Keratinocyte (primary cell): Measurements from ENCODE around the gene COQ9. TPM values are rescaled to one million over a fixed set of nuclear protein-coding genes. Genes with fewer than 3 reads are reported as not detected.

Experiments
- DNase-seq: peaks from one replicate; pipeline ENCODE4 v3.0.0-alpha.2; 2011; ENCODE audit warnings: low read depth, missing footprints, low spot score
- FAIRE-seq: peaks from 2 replicates; lab custom pipeline; 2011; peaks lifted over from hg19 to GRCh38; lab: Jason Lieb, UNC
- H2AFZ ChIP-seq: 2 replicates; pipeline ENCODE4 v1.6.0; 2012; ENCODE audit warnings: low read length, control low read depth, inconsistent platforms; ENCODE audit not compliant: control insufficient read depth
- H3K27ac ChIP-seq: 2 replicates; pipeline ENCODE4 v1.5.1; 2011; ENCODE audit warnings: low read length; ENCODE audit not compliant: control insufficient read depth, insufficient read depth
- H3K27me3 ChIP-seq: 3 replicates; pipeline ENCODE4 v1.6.0; 2011; ENCODE audit warnings: low read length; ENCODE audit not compliant: control insufficient read depth, insufficient read depth; ENCODE audit errors: extremely low read depth
- H3K36me3 ChIP-seq, 2 experiments: 2 replicates in 1 of 2; 3 replicates in 1 of 2; pipeline ENCODE4 v1.5.1; 2011; ENCODE audit warnings: low read length in 2 of 2, mild to moderate bottlenecking in 1 of 2; ENCODE audit not compliant: control insufficient read depth in 2 of 2, insufficient read depth in 2 of 2; ENCODE audit errors: extremely low read depth in 1 of 2
- H3K4me1 ChIP-seq: 3 replicates; pipeline ENCODE4 v1.5.1; 2011; ENCODE audit warnings: low read length; ENCODE audit not compliant: control insufficient read depth, insufficient read depth; ENCODE audit errors: extremely low read depth
- H3K4me2 ChIP-seq: 3 replicates; pipeline ENCODE4 v1.6.0; 2011; ENCODE audit warnings: low read depth, low read length; ENCODE audit not compliant: control insufficient read depth, insufficient read depth; ENCODE audit errors: extremely low read depth
- H3K4me3 ChIP-seq, 3 experiments: fragments of 200-600 bp in 1 of 3; sonication (generic) in 1 of 3; 2 replicates in 2 of 3; 3 replicates in 1 of 3; pipeline ENCODE4 v1.5.1; 2011 to 2016; ENCODE audit warnings: low read length in 3 of 3, mild to moderate bottlenecking in 3 of 3, control low read depth in 2 of 3, inconsistent platforms in 1 of 3, low read depth in 1 of 3, mixed read lengths in 1 of 3, mixed run types in 1 of 3, moderate library complexity in 1 of 3; ENCODE audit not compliant: control insufficient read depth in 2 of 3, insufficient read depth in 2 of 3; ENCODE audit errors: extremely low read depth in 1 of 3
- H3K79me2 ChIP-seq: 2 replicates; pipeline ENCODE4 v1.6.0; 2012; ENCODE audit warnings: low read length; ENCODE audit not compliant: control insufficient read depth, insufficient read depth
- H3K9ac ChIP-seq: 3 replicates; pipeline ENCODE4 v1.6.0; 2011; ENCODE audit warnings: low read length; ENCODE audit not compliant: control insufficient read depth, insufficient read depth; ENCODE audit errors: extremely low read depth
- H3K9me1 ChIP-seq: 3 replicates; pipeline ENCODE4 v1.6.0; 2011; ENCODE audit warnings: low read length; ENCODE audit not compliant: control insufficient read depth, insufficient read depth; ENCODE audit errors: extremely low read depth
- H3K9me3 ChIP-seq: 2 replicates; pipeline ENCODE4 v1.5.1; 2012; ENCODE audit warnings: low read depth, low read length; ENCODE audit not compliant: control insufficient read depth
- H4K20me1 ChIP-seq: 3 replicates; pipeline ENCODE4 v1.6.0; 2011; ENCODE audit warnings: low read length; ENCODE audit not compliant: control insufficient read depth, insufficient read depth; ENCODE audit errors: extremely low read depth
- CTCF ChIP-seq, 3 experiments: IDR thresholded peaks in 1 of 3; conservative IDR thresholded peaks in 1 of 3; optimal IDR thresholded peaks in 1 of 3; 2 replicates in 2 of 3; 3 replicates in 1 of 3; pipeline versions ENCODE3 to v1.5.1; 2011; ENCODE audit warnings: low read length in 3 of 3, mild to moderate bottlenecking in 3 of 3, moderate library complexity in 2 of 3, control low read depth in 1 of 3, inconsistent platforms in 1 of 3; ENCODE audit not compliant: insufficient read depth in 2 of 3; ENCODE audit errors: extremely low read depth in 1 of 3
- EZH2 ChIP-seq: IDR thresholded peaks from one replicate; pipeline ENCODE4 v1.6.1; 2012; ENCODE audit warnings: inconsistent platforms, mild to moderate bottlenecking, low read length, moderate library complexity
- dilution Hi-C: fragments of 300-500 bp; cut with MboI; formaldehyde crosslinking; loops from one replicate; pipeline ENCODE4 v1.7.0; 2020; ENCODE audit warnings: low sequenced_read_pairs; ENCODE audit not compliant: extremely low pct_ligation_motif_present
- polyA plus RNA-seq, 5 experiments: library from polyadenylated mRNA; depleted of rRNA in 3 of 5; stranded (reverse) in 3 of 5; stranded (forward) in 1 of 5; unstranded in 1 of 5; fragments of >200 nt; gene quantifications; 1 replicate in 1 of 5; 2 replicates in 3 of 5; 3 replicates in 1 of 5; pipeline versions ENCODE4 v1.2.1 to v1.2.3, GENCODE V29; 2011 to 2012; ENCODE audit warnings: missing spikeins in 2 of 5, low read depth in 1 of 5, low replicate concordance in 1 of 5

COQ9 gene
- polyA plus RNA-seq, 1 donor (not counting 4 experiments of a cell fraction or from before 2014, with no cell fraction given), result 62.8 TPM

- no peak for TF ChIP-seq EZH2
- TF ChIP-seq CTCF (optimal IDR thresholded peaks at IDR 0.05 in 1 of 3, IDR thresholded peaks at IDR 0.05 in 1 of 3, conservative IDR thresholded peaks at IDR 0.05 in 1 of 3; ENCODE audit: extremely low read depth in 1 of 3, insufficient read depth in 2 of 3, low read length in 3 of 3), result no peak
- H3K4me1 ChIP-seq, result no peaks in the 10 kb centered on the region
- no peak overlapping the region for H3K4me2 ChIP-seq
- DNase-seq (no peak), FAIRE-seq (no peak)
- peaks cover 30 to 33% of the 10 kb centered on the region in 2 experiments for H3K36me3 ChIP-seq
- no peaks in the 10 kb centered on the region for H4K20me1 ChIP-seq
- no peaks in the 10 kb centered on the region for H3K9me3 ChIP-seq
- H3K79me2 ChIP-seq, result no peaks in the 10 kb centered on the region
- dilution Hi-C loops, result no loop called here
- H3K9ac ChIP-seq, result no peak overlapping the region
- no peak overlapping the region for H3K27ac ChIP-seq
- H3K4me3 ChIP-seq, result no peak overlapping the region
- H3K9me1 ChIP-seq, result no peaks in the 10 kb centered on the region
- no peaks in the 10 kb centered on the region for H3K27me3 ChIP-seq
- H2AFZ ChIP-seq, result no peak overlapping the region
Measured at GRCh38 chr16:57427824-57428223, 19.5 kb upstream of the COQ9 start.

GRCh38 chr16:57430955-57431354 lies 16.3 kb upstream of the COQ9 start:
- dilution Hi-C loops, result no loop called here
- FAIRE-seq (no peak), DNase-seq (no peak)
- TF ChIP-seq CTCF (optimal IDR thresholded peaks at IDR 0.05 in 1 of 3, IDR thresholded peaks at IDR 0.05 in 1 of 3, conservative IDR thresholded peaks at IDR 0.05 in 1 of 3; ENCODE audit: extremely low read depth in 1 of 3, insufficient read depth in 2 of 3, low read length in 3 of 3) (no peak), EZH2 (no peak)
- no peak overlapping the region for H3K4me2 ChIP-seq
- H3K36me3 ChIP-seq, result peaks cover 46 to 48% of the 10 kb centered on the region in 2 experiments
- no peaks in the 10 kb centered on the region for H3K9me3 ChIP-seq
- H3K27ac ChIP-seq, result no peak overlapping the region
- no peaks in the 10 kb centered on the region for H3K4me1 ChIP-seq
- no peaks in the 10 kb centered on the region for H3K27me3 ChIP-seq
- H3K4me3 ChIP-seq, result no peak overlapping the region
- H4K20me1 ChIP-seq, result no peaks in the 10 kb centered on the region
- H3K9ac ChIP-seq, result no peak overlapping the region
- no peaks in the 10 kb centered on the region for H3K9me1 ChIP-seq
- H2AFZ ChIP-seq, result no peak overlapping the region
- no peaks in the 10 kb centered on the region for H3K79me2 ChIP-seq
